Measurements from ENCODE around the gene SDCCAG8. TPM values are rescaled to one million over a fixed set of nuclear protein-coding genes. Genes with fewer than 3 reads are reported as not detected.

The SDCCAG8 gene
- total RNA-seq, 4 donors from 2014 or later, result 21.6 to 62.7 (median 39.8) TPM

GRCh38 chr1:243399561-243400155 is 143.8 kb downstream of the SDCCAG8 start:
- no peaks in the 10 kb centered on the region for H3K36me3 ChIP-seq
- WGBS, result 98% methylated on average over 15 of the region's 15 CpGs
- H3K4me3 ChIP-seq, result no peak overlapping the region
- no peak overlapping the region for H3K27ac ChIP-seq
- no peak for TF ChIP-seq POLR2A (IDR thresholded peaks at IDR 0.05)
- TF ChIP-seq POLR2AphosphoS5 (IDR thresholded peaks at IDR 0.05), result no peak
- no peak for TF ChIP-seq EP300 (IDR thresholded peaks at IDR 0.05)
- no peak for TF ChIP-seq CTCF (IDR thresholded peaks at IDR 0.05)
- H3K4me1 ChIP-seq, result no peaks in the 10 kb centered on the region
- no peaks in the 10 kb centered on the region for H3K27me3 ChIP-seq
- H3K9me3 ChIP-seq, result no peaks in the 10 kb centered on the region
- no peak for DNase-seq (ENCODE audit: low spot score in 2 of 2)

- H3K4me3 ChIP-seq, result no peak overlapping the region
- no peaks in the 10 kb centered on the region for H3K27me3 ChIP-seq
- 96% methylated on average over 6 of the region's 6 CpGs for WGBS
- TF ChIP-seq EP300 (IDR thresholded peaks at IDR 0.05) (no peak), CTCF (IDR thresholded peaks at IDR 0.05) (no peak), POLR2AphosphoS5 (IDR thresholded peaks at IDR 0.05) (no peak), POLR2A (IDR thresholded peaks at IDR 0.05) (no peak)
- no peaks in the 10 kb centered on the region for H3K36me3 ChIP-seq
- H3K4me1 ChIP-seq, result no peaks in the 10 kb centered on the region
- no peaks in the 10 kb centered on the region for H3K9me3 ChIP-seq
- DNase-seq (ENCODE audit: low spot score in 2 of 2), result no peak
- H3K27ac ChIP-seq, result no peak overlapping the region
Observed at GRCh38 chr1:243402868-243403267, 147.0 kb downstream of the SDCCAG8 start.

GRCh38 chr1:243406424-243406823 is 150.6 kb downstream of the SDCCAG8 start:
- Histone ChIP-seq H3K4me1 (no peaks in the 10 kb centered on the region), H3K27ac (no peak overlapping the region), H3K27me3 (no peaks in the 10 kb centered on the region), H3K4me3 (no peak overlapping the region), H3K9me3 (no peaks in the 10 kb centered on the region), H3K36me3 (no peaks in the 10 kb centered on the region)
- WGBS, result 95% methylated on average over 7 of the region's 7 CpGs
- DNase-seq (ENCODE audit: low spot score in 2 of 2), result no peak
- TF ChIP-seq POLR2A (IDR thresholded peaks at IDR 0.05) (no peak), CTCF (IDR thresholded peaks at IDR 0.05) (no peak), POLR2AphosphoS5 (IDR thresholded peaks at IDR 0.05) (no peak), EP300 (IDR thresholded peaks at IDR 0.05) (no peak)

- H3K27me3 ChIP-seq, result no peaks in the 10 kb centered on the region
- TF ChIP-seq POLR2A (IDR thresholded peaks at IDR 0.05), result no peak
- TF ChIP-seq EP300 (IDR thresholded peaks at IDR 0.05), result no peak
- no peak for TF ChIP-seq CTCF (IDR thresholded peaks at IDR 0.05)
- TF ChIP-seq POLR2AphosphoS5 (IDR thresholded peaks at IDR 0.05), result no peak
- H3K36me3 ChIP-seq, result no peaks in the 10 kb centered on the region
- H3K27ac ChIP-seq, result no peak overlapping the region
- no peak for DNase-seq (ENCODE audit: low spot score in 2 of 2)
- WGBS, result 77% methylated on average over 3 of the region's 3 CpGs
- no peaks in the 10 kb centered on the region for H3K9me3 ChIP-seq
- H3K4me3 ChIP-seq, result no peak overlapping the region
- H3K4me1 ChIP-seq, result no peaks in the 10 kb centered on the region
Observed at GRCh38 chr1:243407284-243408018, 151.6 kb downstream of the SDCCAG8 start.

GRCh38 chr1:243408479-243408878 is 152.6 kb downstream of the SDCCAG8 start:
- H3K27ac ChIP-seq, result no peak overlapping the region
- H3K27me3 ChIP-seq, result no peaks in the 10 kb centered on the region
- H3K4me1 ChIP-seq, result no peaks in the 10 kb centered on the region
- TF ChIP-seq CTCF (IDR thresholded peaks at IDR 0.05), result no peak
- no peak for TF ChIP-seq EP300 (IDR thresholded peaks at IDR 0.05)
- TF ChIP-seq POLR2AphosphoS5 (IDR thresholded peaks at IDR 0.05), result no peak
- TF ChIP-seq POLR2A (IDR thresholded peaks at IDR 0.05), result no peak
- no peaks in the 10 kb centered on the region for H3K9me3 ChIP-seq
- H3K36me3 ChIP-seq, result no peaks in the 10 kb centered on the region
- no peak overlapping the region for H3K4me3 ChIP-seq
- DNase-seq (ENCODE audit: low spot score in 2 of 2), result no peak

Data from suprapubic skin (tissue), 4 donors.